ENCODE results near the gene PIK3R3.
"Not testable (repeated sequence)": the region's sequence is repeated elsewhere in the genome, so short reads cannot be mapped to it uniquely, and the experiment has no call there.

Gene PIK3R3

GRCh38 chr1:46057215-46057614 is 75.2 kb downstream of the PIK3R3 start:
- H3K36me3 ChIP-seq (ENCODE audit: insufficient read depth, low read depth, low read length), result peaks cover 49% of the 10 kb centered on the region
- H3K27ac ChIP-seq (ENCODE audit: low read length); H3K9me3 ChIP-seq (ENCODE audit: insufficient read depth, low read depth, low read length); H3K27me3 ChIP-seq (ENCODE audit: insufficient read depth, low read length); H3K4me3 ChIP-seq (ENCODE audit: low read length); H3K4me1 ChIP-seq (ENCODE audit: insufficient read depth, low read length); H3K9ac ChIP-seq (ENCODE audit: low read depth, low read length): not testable (repeated sequence)

- no peaks in the 10 kb centered on the region for H3K4me1 ChIP-seq (ENCODE audit: insufficient read depth, low read length)
- H3K4me3 ChIP-seq (ENCODE audit: low read length), result no peak overlapping the region
- no peaks in the 10 kb centered on the region for H3K9me3 ChIP-seq (ENCODE audit: insufficient read depth, low read depth, low read length)
- no peaks in the 10 kb centered on the region for H3K27me3 ChIP-seq (ENCODE audit: insufficient read depth, low read length)
- H3K36me3 ChIP-seq (ENCODE audit: insufficient read depth, low read depth, low read length), result peaks cover 41% of the 10 kb centered on the region
- H3K9ac ChIP-seq (ENCODE audit: low read depth, low read length), result no peak overlapping the region
- no peak overlapping the region for H3K27ac ChIP-seq (ENCODE audit: low read length)
Observed at GRCh38 chr1:46056325-46056724, 76.1 kb downstream of the PIK3R3 start.

GRCh38 chr1:46053734-46054133 is 78.7 kb downstream of the PIK3R3 start:
- H3K9me3 ChIP-seq (ENCODE audit: insufficient read depth, low read depth, low read length), result no peaks in the 10 kb centered on the region
- no peaks in the 10 kb centered on the region for H3K4me1 ChIP-seq (ENCODE audit: insufficient read depth, low read length)
- H3K9ac ChIP-seq (ENCODE audit: low read depth, low read length), result no peak overlapping the region
- H3K27me3 ChIP-seq (ENCODE audit: insufficient read depth, low read length), result no peaks in the 10 kb centered on the region
- peaks cover 23% of the 10 kb centered on the region; the same call in 1 of the 2 replicates for H3K36me3 ChIP-seq (ENCODE audit: insufficient read depth, low read depth, low read length)
- H3K27ac ChIP-seq (ENCODE audit: low read length), result no peak overlapping the region
- no peak overlapping the region for H3K4me3 ChIP-seq (ENCODE audit: low read length)

- Histone ChIP-seq H3K36me3 (ENCODE audit: insufficient read depth, low read depth, low read length) (peaks cover 30% of the 10 kb centered on the region), H3K27me3 (ENCODE audit: insufficient read depth, low read length) (no peaks in the 10 kb centered on the region), H3K9me3 (ENCODE audit: insufficient read depth, low read depth, low read length) (no peaks in the 10 kb centered on the region), H3K27ac (ENCODE audit: low read length) (no peak overlapping the region), H3K4me3 (ENCODE audit: low read length) (peak overlapping the region; percentile 10; the same call in 1 of the 2 replicates), H3K4me1 (ENCODE audit: insufficient read depth, low read length) (peaks cover 13% of the 10 kb centered on the region), H3K9ac (ENCODE audit: low read depth, low read length) (no peak overlapping the region)
Observed at GRCh38 chr1:46044116-46044515, 88.3 kb downstream of the PIK3R3 start.

GRCh38 chr1:46043458-46044017 is 88.9 kb downstream of the PIK3R3 start:
- Histone ChIP-seq H3K9ac (ENCODE audit: low read depth, low read length) (no peak overlapping the region), H3K4me3 (ENCODE audit: low read length) (peak overlapping the region; percentile 10; the same call in 1 of the 2 replicates)

GRCh38 chr1:46041974-46042373 is 90.5 kb downstream of the PIK3R3 start:
- H3K9me3 ChIP-seq (ENCODE audit: insufficient read depth, low read depth, low read length), result no peaks in the 10 kb centered on the region
- H3K27me3 ChIP-seq (ENCODE audit: insufficient read depth, low read length), result no peaks in the 10 kb centered on the region
- no peak overlapping the region for H3K9ac ChIP-seq (ENCODE audit: low read depth, low read length)
- H3K27ac ChIP-seq (ENCODE audit: low read length), result no peak overlapping the region
- H3K4me3 ChIP-seq (ENCODE audit: low read length), result no peak overlapping the region
- H3K36me3 ChIP-seq (ENCODE audit: insufficient read depth, low read depth, low read length), result peaks cover 30% of the 10 kb centered on the region
- H3K4me1 ChIP-seq (ENCODE audit: insufficient read depth, low read length), result peaks cover 13% of the 10 kb centered on the region

More at GRCh38 chr1:46043458-46044017, 88.9 kb downstream of the PIK3R3 start:
- Histone ChIP-seq H3K36me3 (ENCODE audit: insufficient read depth, low read depth, low read length) (peaks cover 30% of the 10 kb centered on the region), H3K27me3 (ENCODE audit: insufficient read depth, low read length) (no peaks in the 10 kb centered on the region), H3K9me3 (ENCODE audit: insufficient read depth, low read depth, low read length) (no peaks in the 10 kb centered on the region), H3K27ac (ENCODE audit: low read length) (no peak overlapping the region), H3K4me1 (ENCODE audit: insufficient read depth, low read length) (peaks cover 13% of the 10 kb centered on the region)

GRCh38 chr1:46041551-46041950 is 90.9 kb downstream of the PIK3R3 start:
- no peak overlapping the region for H3K9ac ChIP-seq (ENCODE audit: low read depth, low read length)
- no peak overlapping the region for H3K27ac ChIP-seq (ENCODE audit: low read length)
- H3K9me3 ChIP-seq (ENCODE audit: insufficient read depth, low read depth, low read length), result no peaks in the 10 kb centered on the region
- no peaks in the 10 kb centered on the region for H3K27me3 ChIP-seq (ENCODE audit: insufficient read depth, low read length)
- H3K36me3 ChIP-seq (ENCODE audit: insufficient read depth, low read depth, low read length), result peaks cover 28% of the 10 kb centered on the region
- H3K4me1 ChIP-seq (ENCODE audit: insufficient read depth, low read length), result peaks cover 13% of the 10 kb centered on the region
- H3K4me3 ChIP-seq (ENCODE audit: low read length), result no peak overlapping the region

- H3K9me3 ChIP-seq (ENCODE audit: insufficient read depth, low read depth, low read length), result no peaks in the 10 kb centered on the region
- H3K27ac ChIP-seq (ENCODE audit: low read length), result no peak overlapping the region
- peaks cover 13% of the 10 kb centered on the region for H3K4me1 ChIP-seq (ENCODE audit: insufficient read depth, low read length)
- H3K27me3 ChIP-seq (ENCODE audit: insufficient read depth, low read length), result no peaks in the 10 kb centered on the region
- H3K9ac ChIP-seq (ENCODE audit: low read depth, low read length), result no peak overlapping the region
- H3K4me3 ChIP-seq (ENCODE audit: low read length), result no peak overlapping the region
- peaks cover 32% of the 10 kb centered on the region for H3K36me3 ChIP-seq (ENCODE audit: insufficient read depth, low read depth, low read length)
Observed at GRCh38 chr1:46039571-46040052, 92.8 kb downstream of the PIK3R3 start.

- Histone ChIP-seq H3K4me3 (ENCODE audit: low read length) (no peak overlapping the region), H3K9ac (ENCODE audit: low read depth, low read length) (no peak overlapping the region), H3K36me3 (ENCODE audit: insufficient read depth, low read depth, low read length) (peaks cover 29% of the 10 kb centered on the region), H3K27ac (ENCODE audit: low read length) (no peak overlapping the region), H3K9me3 (ENCODE audit: insufficient read depth, low read depth, low read length) (no peaks in the 10 kb centered on the region), H3K27me3 (ENCODE audit: insufficient read depth, low read length) (no peaks in the 10 kb centered on the region), H3K4me1 (ENCODE audit: insufficient read depth, low read length) (no peaks in the 10 kb centered on the region)
Observed at GRCh38 chr1:46036894-46037839, 95.3 kb downstream of the PIK3R3 start.

GRCh38 chr1:46034601-46035516 is 97.6 kb downstream of the PIK3R3 start:
- Histone ChIP-seq H3K9ac (ENCODE audit: low read depth, low read length) (no peak overlapping the region), H3K36me3 (ENCODE audit: insufficient read depth, low read depth, low read length) (peaks cover 43% of the 10 kb centered on the region), H3K27ac (ENCODE audit: low read length) (no peak overlapping the region), H3K9me3 (ENCODE audit: insufficient read depth, low read depth, low read length) (no peaks in the 10 kb centered on the region), H3K27me3 (ENCODE audit: insufficient read depth, low read length) (no peaks in the 10 kb centered on the region), H3K4me1 (ENCODE audit: insufficient read depth, low read length) (no peaks in the 10 kb centered on the region), H3K4me3 (ENCODE audit: low read length) (no peak overlapping the region)

- H3K27ac ChIP-seq (ENCODE audit: low read length), result no peak overlapping the region
- no peaks in the 10 kb centered on the region for H3K9me3 ChIP-seq (ENCODE audit: insufficient read depth, low read depth, low read length)
- H3K27me3 ChIP-seq (ENCODE audit: insufficient read depth, low read length), result no peaks in the 10 kb centered on the region
- peaks cover 68% of the 10 kb centered on the region for H3K36me3 ChIP-seq (ENCODE audit: insufficient read depth, low read depth, low read length)
- H3K4me3 ChIP-seq (ENCODE audit: low read length), result no peak overlapping the region
- H3K9ac ChIP-seq (ENCODE audit: low read depth, low read length), result no peak overlapping the region
- no peaks in the 10 kb centered on the region for H3K4me1 ChIP-seq (ENCODE audit: insufficient read depth, low read length)
Observed at GRCh38 chr1:46030876-46031660, 101.4 kb downstream of the PIK3R3 start.

Data from iPS-20b (cell line).